H1 (cell line): ENCODE data around the gene NINJ2. TPM values are rescaled to one million over a fixed set of nuclear protein-coding genes. Genes with fewer than 3 reads are reported as not detected.

Experiments
- CTCF ChIA-PET: fragments of 300-600 bp; sonication (Branson Sonifier 250); formaldehyde crosslinking; loops from one replicate; lab custom pipeline; 2021; ENCODE audit not compliant: partially characterized antibody; lab: Charles Lee
- POLR2A ChIA-PET: fragments of 300-600 bp; sonication (Branson Sonifier 250); formaldehyde crosslinking; loops from one replicate; lab custom pipeline; 2021; ENCODE audit warnings: inconsistent platforms; ENCODE audit not compliant: partially characterized antibody; lab: Charles Lee
- DNase-seq, 2 experiments: peaks; one replicate each; pipeline versions ENCODE4 v3.0.0 to v3.0.0-alpha.2; 2010 to 2022; ENCODE audit warnings: low spot score in 2 of 2, low read depth in 1 of 2, mixed read lengths in 1 of 2
- FAIRE-seq: peaks from 2 replicates; lab custom pipeline; 2011; peaks lifted over from hg19 to GRCh38; lab: Jason Lieb, UNC
- H2AFZ ChIP-seq: 2 replicates; pipeline ENCODE4 v1.8.1; 2012; ENCODE audit warnings: low read length, inconsistent platforms
- H2AK5ac ChIP-seq: 2 replicates; pipeline ENCODE4 v1.6.1; 2013; ENCODE audit warnings: low read depth, low read length
- H2BK120ac ChIP-seq: replicated peaks from 2 replicates; pipeline ENCODE3; 2013; ENCODE audit warnings: low read depth, low read length, inconsistent platforms
- H2BK12ac ChIP-seq: 2 replicates; pipeline ENCODE4 v1.6.1; 2013; ENCODE audit warnings: low read depth, low read length
- H2BK15ac ChIP-seq: 2 replicates; pipeline ENCODE4 v1.6.1; 2013; ENCODE audit warnings: low read length
- H2BK20ac ChIP-seq: 2 replicates; pipeline ENCODE4 v1.6.1; 2013; ENCODE audit warnings: low read length
- H2BK5ac ChIP-seq: 2 replicates; pipeline ENCODE4 v1.6.1; 2013; ENCODE audit warnings: low read depth, low read length
- H3K14ac ChIP-seq: 2 replicates; pipeline ENCODE4 v1.6.1; 2013; ENCODE audit warnings: inconsistent platforms; ENCODE audit not compliant: insufficient read length
- H3K18ac ChIP-seq: 2 replicates; pipeline ENCODE4 v1.6.1; 2013; ENCODE audit warnings: low read length; ENCODE audit errors: extremely low read depth
- H3K23ac ChIP-seq: 2 replicates; pipeline ENCODE4 v1.6.1; 2013; ENCODE audit warnings: inconsistent platforms; ENCODE audit not compliant: insufficient read length
- H3K23me2 ChIP-seq: 2 replicates; pipeline ENCODE4 v1.6.1; 2013; ENCODE audit warnings: low read depth, low read length
- H3K27ac ChIP-seq: 2 replicates; pipeline ENCODE4 v1.6.1; 2011; ENCODE audit warnings: low read depth, low read length, inconsistent platforms
- H3K27me3 ChIP-seq, 4 experiments: replicated peaks in 1 of 4; 1 replicate in 1 of 4; 2 replicates in 3 of 4; pipeline versions ENCODE4 v1.6.1 to v1.8.1; 2011 to 2013; ENCODE audit warnings: low read length in 3 of 4, mild to moderate bottlenecking in 3 of 4, inconsistent platforms in 2 of 4, mixed read lengths in 2 of 4, moderate library complexity in 1 of 4; ENCODE audit not compliant: control insufficient read depth in 3 of 4, insufficient read depth in 3 of 4; ENCODE audit errors: extremely low read depth in 1 of 4
- H3K36me3 ChIP-seq, 4 experiments: 2 replicates each; pipeline versions ENCODE4 v1.6.1 to v1.8.1; 2011 to 2013; ENCODE audit warnings: mild to moderate bottlenecking in 4 of 4, low read length in 3 of 4, moderate library complexity in 2 of 4, control low read depth in 1 of 4, inconsistent platforms in 1 of 4; ENCODE audit not compliant: insufficient read depth in 4 of 4, control insufficient read depth in 2 of 4
- H3K4ac ChIP-seq: replicated peaks from 2 replicates; pipeline ENCODE3; 2013; ENCODE audit warnings: low read length, low read depth, mixed read lengths, inconsistent platforms; ENCODE audit not compliant: insufficient read length
- H3K4me1 ChIP-seq, 4 experiments: replicated peaks in 1 of 4; 1 replicate in 1 of 4; 2 replicates in 3 of 4; pipeline versions ENCODE4 v1.6.1 to v1.8.1; 2011 to 2013; ENCODE audit warnings: low read length in 3 of 4, inconsistent platforms in 2 of 4, mixed read lengths in 1 of 4; ENCODE audit not compliant: insufficient read depth in 4 of 4, control insufficient read depth in 3 of 4
- H3K4me2 ChIP-seq, 2 experiments: 2 replicates each; pipeline versions ENCODE4 v1.6.1 to v1.8.1; 2011 to 2013; ENCODE audit warnings: low read depth in 2 of 2, low read length in 2 of 2, control low read depth in 1 of 2, inconsistent platforms in 1 of 2, mild to moderate bottlenecking in 1 of 2; ENCODE audit not compliant: insufficient read depth in 1 of 2
- H3K4me3 ChIP-seq, 4 experiments: fragments of 200-600, 300-600 bp in 1 of 4; sonication (generic), shearing (Covaris generic), sonication (Bioruptor Twin) in 1 of 4; 2 replicates each; pipeline versions ENCODE4 v1.5.1 to v1.8.1; 2011 to 2016; ENCODE audit warnings: low read length in 4 of 4, low read depth in 3 of 4, control low read depth in 2 of 4, inconsistent platforms in 2 of 4, mild to moderate bottlenecking in 2 of 4, mixed read lengths in 1 of 4, moderate library complexity in 1 of 4; ENCODE audit not compliant: insufficient read depth in 2 of 4; ENCODE audit errors: extremely low read depth in 1 of 4
- H3K56ac ChIP-seq: replicated peaks from 2 replicates; pipeline ENCODE3; 2013; ENCODE audit warnings: low read depth, mild to moderate bottlenecking, mixed read lengths, low read length, inconsistent platforms; ENCODE audit not compliant: insufficient read length
- H3K79me1 ChIP-seq: 2 replicates; pipeline ENCODE4 v1.6.1; 2013; ENCODE audit warnings: low read depth, low read length, control low read depth
- H3K79me2 ChIP-seq, 2 experiments: 2 replicates each; pipeline versions ENCODE4 v1.6.1 to v1.8.1; 2012 to 2013; ENCODE audit warnings: low read length in 2 of 2, mild to moderate bottlenecking in 2 of 2, inconsistent platforms in 1 of 2; ENCODE audit not compliant: insufficient read depth in 2 of 2, control insufficient read depth in 1 of 2
- H3K9ac ChIP-seq, 4 experiments: replicated peaks in 1 of 4; 1 replicate in 1 of 4; 2 replicates in 3 of 4; pipeline versions ENCODE4 v1.6.1 to v1.8.1; 2011 to 2013; ENCODE audit warnings: low read depth in 3 of 4, low read length in 3 of 4, control low read depth in 2 of 4, mild to moderate bottlenecking in 2 of 4, moderate library complexity in 2 of 4, inconsistent platforms in 1 of 4; ENCODE audit errors: extremely low read depth in 1 of 4
- H3K9me3 ChIP-seq, 2 experiments: 2 replicates each; pipeline versions ENCODE4 v1.6.1 to v1.8.1; 2012 to 2013; ENCODE audit warnings: mild to moderate bottlenecking in 2 of 2, moderate library complexity in 2 of 2, control low read depth in 1 of 2, inconsistent platforms in 1 of 2, low read depth in 1 of 2, low read length in 1 of 2, mixed read lengths in 1 of 2; ENCODE audit not compliant: insufficient read depth in 2 of 2
- H4K20me1 ChIP-seq, 2 experiments: replicated peaks in 1 of 2; 2 replicates each; pipeline versions ENCODE3 to v1.8.1; 2011 to 2013; ENCODE audit warnings: inconsistent platforms in 2 of 2, low read length in 2 of 2, mild to moderate bottlenecking in 1 of 2; ENCODE audit not compliant: insufficient read depth in 2 of 2, control insufficient read depth in 1 of 2
- H4K5ac ChIP-seq: 2 replicates; pipeline ENCODE4 v1.6.1; 2013; ENCODE audit warnings: low read length, low read depth, mixed read lengths, inconsistent platforms; ENCODE audit not compliant: insufficient read length
- H4K8ac ChIP-seq: 2 replicates; pipeline ENCODE4 v1.8.0; 2013; ENCODE audit warnings: mild to moderate bottlenecking, moderate library complexity, low read length, inconsistent platforms; ENCODE audit not compliant: insufficient read depth; ENCODE audit errors: extremely low read depth
- H4K91ac ChIP-seq: replicated peaks from 2 replicates; pipeline ENCODE3; 2013; ENCODE audit warnings: low read length, mixed read lengths, inconsistent platforms; ENCODE audit not compliant: insufficient read length
- ATF2 ChIP-seq: IDR thresholded peaks from 2 replicates; pipeline ENCODE4 v1.6.1; 2012; ENCODE audit warnings: low read length, inconsistent platforms
- EP300 ChIP-seq, 2 experiments: IDR thresholded peaks; 1 replicate in 1 of 2; 2 replicates in 1 of 2; pipeline ENCODE4 v1.6.1; 2011 to 2012; ENCODE audit warnings: low read depth in 2 of 2, low read length in 2 of 2, mild to moderate bottlenecking in 2 of 2, borderline replicate concordance in 1 of 2, inconsistent platforms in 1 of 2, moderate library complexity in 1 of 2
- TAF7 ChIP-seq: optimal IDR thresholded peaks from 2 replicates; pipeline ENCODE3; 2011; ENCODE audit warnings: low read depth, mild to moderate bottlenecking, inconsistent platforms, low read length, moderate library complexity, borderline replicate concordance
- WGBS, 2 experiments: shearing (Covaris generic) in 1 of 2; methylation state at CpG; one replicate each; pipeline versions ENCODE4 v1.1.6 to v1.1.7; 2013 to 2015; ENCODE audit warnings: low lambda C conversion rate in 2 of 2, mixed read lengths in 2 of 2, inconsistent platforms in 1 of 2, low coverage in 1 of 2, missing lambda C conversion rate in 1 of 2; ENCODE audit not compliant: insufficient replicate concordance in 2 of 2, insufficient coverage in 1 of 2, insufficient read length in 1 of 2; ENCODE audit errors: extremely low coverage in 1 of 2, missing lambda C conversion rate in 1 of 2; 5-methylcytosine and 5-hydroxymethylcytosine counted together
- polyA plus RNA-seq, 7 experiments: library from polyadenylated mRNA; depleted of rRNA in 3 of 7; stranded (reverse) in 5 of 7; unstranded in 2 of 7; fragments of >200 nt in 5 of 7; fragments of 200-250 nt in 2 of 7; gene quantifications; 1 replicate in 5 of 7; 2 replicates in 1 of 7; 4 replicates in 1 of 7; pipeline versions ENCODE4 v1.2.1 to v1.2.3, GENCODE V29; 2011 to 2013; ENCODE audit warnings: missing spikeins in 2 of 7, mixed read lengths in 2 of 7
- total RNA-seq: library from RNA; stranded (reverse); fragmentation: NEBNext Ultra II Directional; extraction: Animal tissue kit (Norgen Biotek cat#: 25700); gene quantifications from 2 replicates; pipeline ENCODE4 v1.2.1, GENCODE V29; 2021

NINJ2 gene
- total and polyA plus RNA-seq, 2 of the 8 experiments (the other 6 are each of a cell fraction or from before 2014, with no cell fraction given) = 1.4 TPM; not detected in 1

- Histone ChIP-seq H3K36me3 (peaks cover 0 to 3% (median 0%) of the 10 kb centered on the region in 4 experiments; a peak in 2 of 8 replicates), H2BK12ac (no peak overlapping the region), H3K4me2 (no peak overlapping the region), H4K20me1 (peaks cover 0 to 2% of the 10 kb centered on the region in 2 experiments), H3K23ac (no peak overlapping the region), H3K4me1 (peaks cover 0 to 20% (median 9%) of the 10 kb centered on the region in 4 experiments; a peak in 5 of 7 replicates), H3K18ac (no peak overlapping the region), H3K9ac (no peak overlapping the region), H2BK5ac (no peak overlapping the region), H3K4ac (no peak overlapping the region), H3K14ac (no peak overlapping the region), H4K5ac (no peak overlapping the region), H3K23me2 (no peaks in the 10 kb centered on the region; the same call in 1 of the 2 replicates), H3K9me3 (peaks cover 0 to 4% of the 10 kb centered on the region in 2 experiments; a peak in 1 of 4 replicates), H2AK5ac (no peak overlapping the region), H3K27me3 (no peaks in the 10 kb centered on the region), H3K4me3 (no peak overlapping the region), H2BK15ac (no peak overlapping the region), H3K79me2 (no peaks in the 10 kb centered on the region), H3K27ac (no peak overlapping the region), H4K91ac (no peak overlapping the region), H2BK20ac (no peak overlapping the region), H3K79me1 (no peaks in the 10 kb centered on the region), H2BK120ac (no peak overlapping the region), H4K8ac (no peak overlapping the region)
- ChIA-PET CTCF (interaction anchor here (0.7 to 10.4 kb wide), 7 partner anchors 9 to 101 kb away, joined by 3 to 163 read pairs (median 5); partner anchors contain the start of gene B4GALNT3), POLR2A (no interaction called here)
- no peak for FAIRE-seq
- no peak for DNase-seq
- WGBS, 2 experiments = 96% methylated on average over 7 of the region's 9 CpGs; no CpG with 5 or more reads in 1 of the 2 experiments
- TF ChIP-seq EP300 (IDR thresholded peaks at IDR 0.05; ENCODE audit: borderline replicate concordance in 1 of 2, low read depth in 2 of 2, low read length in 2 of 2) (no peak), TAF7 (no peak), ATF2 (no peak)
- TF ChIP-seq, all 59 proteins: peak for 0
- Histone ChIP-seq H2AFZ (no peak overlapping the region), H3K56ac (no peak overlapping the region)
These were observed 120.2 kb downstream of the NINJ2 start for GRCh38 chr12:543114-543451.
